HG03442 (cell line): ENCODE results near the gene LDB2.

Experiments used
- ATAC-seq: cut with Tn5 transposase; IDR thresholded peaks from one replicate; pipeline ENCODE4 v1.9.1; 2021; ENCODE audit warnings: mild to moderate bottlenecking, moderate library complexity; ENCODE audit not compliant: unreplicated experiment

LDB2 gene

DNA sequence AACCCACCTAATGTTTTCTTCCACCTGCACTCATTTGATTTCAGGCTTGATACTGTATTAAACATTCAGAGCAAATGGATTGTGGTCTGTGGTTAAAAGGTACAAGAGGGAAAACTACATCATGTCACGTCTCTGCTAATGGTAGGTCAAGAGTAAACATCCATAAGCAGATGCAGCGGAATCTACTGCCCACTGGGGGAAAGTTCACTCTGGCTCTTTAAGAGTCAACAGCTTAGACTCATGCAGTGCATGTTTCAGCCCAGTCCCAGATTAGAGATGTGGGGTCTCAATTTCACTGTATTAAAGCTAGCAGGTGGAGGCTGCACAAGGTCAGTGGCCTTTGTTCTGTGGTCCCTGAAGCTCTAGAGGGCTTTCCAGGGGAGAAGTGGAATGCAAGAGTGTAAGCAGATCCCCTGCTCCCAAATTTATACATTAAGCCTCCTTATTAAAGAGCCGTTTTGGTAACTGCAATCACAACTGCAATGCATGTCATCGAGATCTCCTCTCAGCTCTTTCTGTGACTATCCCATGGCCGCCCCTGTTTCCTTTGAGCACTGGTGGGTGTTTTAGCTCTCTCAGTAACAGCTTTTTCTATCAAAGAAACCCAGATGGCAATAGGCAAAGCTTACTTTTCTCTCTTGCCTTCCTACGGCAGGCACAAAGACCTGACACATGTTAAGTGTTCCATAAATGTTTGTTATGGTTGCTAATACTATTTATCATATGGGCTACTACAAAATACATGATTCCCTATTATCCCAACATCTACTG lies 53.4 kb downstream of the LDB2 start:
- ATAC-seq, result no peak

- ATAC-seq, result no peak
Observed at GRCh38 chr4:16843831-16844508, 54.5 kb downstream of the LDB2 start.

- ATAC-seq, result no peak
Observed at GRCh38 chr4:16838226-16838875, 60.1 kb downstream of the LDB2 start.

DNA sequence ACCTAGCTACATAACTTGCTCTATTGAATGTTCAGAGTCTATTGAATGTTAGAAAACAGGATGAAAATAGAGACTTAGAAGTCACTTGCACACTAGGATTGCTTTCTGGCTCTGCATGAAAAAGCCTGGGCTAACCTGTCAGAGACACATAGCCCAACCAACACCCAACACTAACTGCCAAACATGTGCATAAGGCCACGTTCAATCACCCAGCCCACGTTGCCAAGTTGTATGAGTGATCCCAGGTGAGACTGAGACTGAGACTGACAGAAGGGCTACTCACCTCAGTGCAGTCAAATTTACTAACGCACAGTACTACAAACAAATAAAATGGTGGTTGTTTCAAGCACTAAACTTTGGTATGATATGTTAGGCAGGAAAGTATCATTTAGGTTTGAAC lies 61.0 kb downstream of the LDB2 start:
- no peak for ATAC-seq

DNA sequence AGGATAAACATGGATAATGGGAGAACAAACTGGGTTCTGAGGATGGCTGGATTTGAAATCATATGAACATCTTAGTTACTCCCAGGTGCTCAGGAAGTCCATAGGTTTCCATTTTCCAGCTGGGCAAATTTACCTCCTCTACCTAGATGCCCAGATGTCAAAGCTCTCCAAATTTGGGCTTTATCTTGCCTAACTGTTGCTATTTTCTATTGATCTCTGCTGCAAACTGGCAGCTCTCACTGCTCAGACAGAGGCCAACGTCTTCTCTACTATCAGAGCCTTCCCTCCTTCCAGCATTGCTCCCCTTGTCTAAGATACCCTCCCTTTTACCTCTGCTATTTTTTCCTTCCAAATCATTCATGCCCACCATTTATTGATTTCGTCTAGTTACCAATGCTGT lies 62.1 kb downstream of the LDB2 start:
- ATAC-seq, result no peak

- ATAC-seq, result no peak
Observed at GRCh38 chr4:16835597-16836247, 62.7 kb downstream of the LDB2 start.

DNA sequence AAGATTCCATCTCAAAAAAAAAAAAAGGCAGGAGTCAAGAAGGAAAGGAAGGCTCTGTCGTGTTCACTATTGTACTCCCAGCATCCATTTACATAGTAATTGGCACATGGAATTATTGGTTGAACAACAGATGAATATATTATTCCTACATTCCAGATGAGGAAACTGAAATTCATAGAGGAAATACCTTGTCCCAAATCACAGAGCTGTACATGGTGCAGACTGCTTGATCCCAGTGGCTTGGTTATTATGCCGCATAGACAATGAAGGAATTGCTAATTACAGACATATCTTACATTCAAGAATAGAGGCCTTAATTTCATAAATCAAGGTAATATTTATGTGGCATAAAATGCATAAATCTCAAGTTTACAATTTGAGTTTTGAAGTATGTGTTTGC lies 63.6 kb downstream of the LDB2 start:
- no peak for ATAC-seq

- no peak for ATAC-seq
Observed at GRCh38 chr4:16833722-16834121, 64.7 kb downstream of the LDB2 start.

DNA sequence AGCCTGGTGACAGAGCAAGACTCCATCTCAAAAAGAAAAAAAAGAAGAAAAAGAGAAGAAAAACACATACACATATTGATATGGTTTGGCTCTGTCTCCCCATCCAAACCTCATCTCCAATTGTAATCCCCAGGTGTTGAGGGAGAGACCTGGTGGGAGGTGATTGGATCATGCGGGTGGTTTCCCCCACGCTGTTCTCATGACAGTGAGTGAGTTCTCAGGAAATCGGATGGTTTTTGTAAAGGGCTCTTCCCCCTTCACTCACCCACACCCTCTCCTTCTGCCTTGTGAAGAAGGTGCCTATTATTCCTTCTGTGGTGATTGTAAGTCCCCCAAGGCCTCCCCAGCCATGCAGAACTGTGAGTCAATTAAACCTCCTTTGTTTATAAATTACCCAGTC lies 68.4 kb downstream of the LDB2 start:
- ATAC-seq, result no peak

DNA sequence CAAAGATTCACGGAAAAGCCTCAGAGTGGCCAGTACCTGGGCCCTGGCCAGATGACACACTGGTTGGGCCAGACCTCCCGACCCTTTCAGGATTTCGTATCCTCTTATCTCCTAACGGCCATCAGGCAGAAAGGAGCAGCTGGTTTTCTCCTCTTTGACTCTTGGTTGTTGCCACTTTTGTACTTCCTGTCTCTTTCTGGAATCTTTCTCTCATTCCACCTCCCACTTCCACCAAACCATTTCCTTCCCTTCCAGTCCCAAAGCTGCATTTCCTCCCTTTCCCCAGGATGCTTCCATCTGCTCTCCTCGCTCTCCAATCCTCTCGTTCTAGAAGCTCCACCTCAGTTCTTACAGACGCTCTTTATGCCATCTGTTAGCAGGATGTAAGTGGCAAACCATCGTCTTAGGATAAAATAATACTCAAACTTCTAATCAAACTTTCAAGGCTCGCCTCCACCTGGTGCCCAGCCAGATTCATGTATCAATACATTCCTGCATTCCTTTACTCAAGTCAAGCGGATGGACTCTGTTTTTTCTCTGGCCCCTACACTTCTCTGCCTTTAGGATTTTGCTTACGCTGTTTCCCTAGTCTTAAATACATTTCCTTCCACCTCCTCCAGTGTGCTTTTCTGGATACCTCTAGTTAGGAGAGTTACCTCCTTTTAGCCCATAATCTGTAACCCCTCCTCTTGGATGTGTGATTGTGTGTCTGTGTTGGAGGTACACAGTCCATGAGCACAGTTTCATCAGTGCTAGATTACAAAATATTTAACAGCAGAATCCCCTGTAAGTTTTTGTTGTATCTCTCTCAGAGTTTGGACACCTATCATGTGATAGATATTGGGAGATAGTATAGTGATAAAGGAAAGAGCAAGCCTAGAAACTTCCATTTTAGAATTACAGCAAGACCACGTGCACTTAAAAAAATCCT lies 70.4 kb downstream of the LDB2 start:
- ATAC-seq, result no peak

GRCh38 chr4:16827045-16827444 lies 71.4 kb downstream of the LDB2 start:
- ATAC-seq, result no peak

- no peak for ATAC-seq
Observed at GRCh38 chr4:16826406-16826910, 72.0 kb downstream of the LDB2 start.

GRCh38 chr4:16824278-16824806 lies 74.1 kb downstream of the LDB2 start:
- no peak for ATAC-seq

GRCh38 chr4:16820329-16820728 lies 78.1 kb downstream of the LDB2 start:
- no peak for ATAC-seq

DNA sequence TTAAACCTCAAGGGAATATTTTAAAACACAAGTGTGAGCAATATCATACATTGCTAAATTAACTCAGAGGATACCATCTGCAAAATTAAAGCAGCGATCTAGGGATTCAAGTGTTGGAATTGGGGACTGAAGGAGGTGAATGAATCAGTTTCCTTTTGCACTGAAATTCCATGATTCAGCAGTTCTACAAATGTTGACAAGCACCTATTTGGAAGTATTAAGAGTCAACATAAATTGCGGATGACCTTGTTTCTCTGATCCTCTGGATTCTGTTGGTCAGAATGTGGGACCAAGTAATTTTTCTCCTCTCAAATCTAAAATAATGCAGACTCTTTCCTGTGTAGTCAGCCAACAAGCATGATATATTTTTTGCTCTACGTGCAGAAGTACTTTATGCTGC lies 78.8 kb downstream of the LDB2 start:
- ATAC-seq, result no peak

- ATAC-seq, result no peak
Observed at GRCh38 chr4:16818005-16818404, 80.4 kb downstream of the LDB2 start.

- ATAC-seq, result no peak
Observed at GRCh38 chr4:16817286-16817685, 81.2 kb downstream of the LDB2 start.

GRCh38 chr4:16814361-16814760 lies 84.1 kb downstream of the LDB2 start:
- ATAC-seq, result no peak

DNA sequence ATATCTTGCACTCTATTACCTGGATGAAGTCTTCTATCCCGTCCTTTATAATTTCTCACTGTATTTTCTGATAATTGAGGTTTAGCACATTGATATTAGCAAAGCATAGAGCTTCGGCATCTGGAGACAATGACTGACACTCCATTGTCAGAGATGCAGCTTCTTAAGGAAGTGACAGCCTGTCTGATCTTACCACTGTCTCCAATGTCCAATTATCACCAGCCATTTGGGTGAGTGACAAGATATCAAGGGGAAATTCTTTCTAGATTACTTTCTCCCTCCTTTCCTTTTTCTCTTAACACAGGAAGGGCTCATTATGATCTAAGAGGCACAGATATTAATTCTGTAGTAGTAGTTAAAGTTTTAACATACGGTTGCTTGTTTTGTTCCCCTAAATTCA lies 86.4 kb downstream of the LDB2 start:
- ATAC-seq, result no peak

GRCh38 chr4:16809943-16810342 lies 88.5 kb downstream of the LDB2 start:
- ATAC-seq, result no peak
